GM12872 (cell line): ENCODE data around the gene COPZ2.

Experiments used
- CTCF ChIP-seq: IDR thresholded peaks from 3 replicates; pipeline ENCODE4 v1.5.1; 2011; ENCODE audit warnings: low read depth, mild to moderate bottlenecking, low read length, moderate library complexity; ENCODE audit not compliant: insufficient read depth

The COPZ2 gene

DNA sequence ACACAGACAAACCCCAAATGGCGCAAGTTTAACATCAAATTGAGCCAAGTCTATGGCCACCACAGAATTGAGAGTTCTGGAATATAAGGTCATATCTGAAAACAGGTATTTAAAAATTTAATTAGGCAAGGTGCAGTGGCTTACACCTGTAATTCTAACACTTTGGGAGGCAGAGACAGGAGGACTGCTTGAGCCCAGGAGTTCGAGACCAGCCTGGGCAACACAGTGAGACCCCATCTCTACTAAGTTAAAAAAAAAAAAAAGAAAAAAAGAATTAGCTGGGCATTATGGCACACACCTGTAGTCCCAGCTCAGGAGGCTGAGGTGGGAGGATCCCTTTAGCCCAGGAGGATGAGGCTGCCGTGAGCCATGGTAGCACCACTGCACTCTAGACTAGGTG lies 29.6 kb upstream of the COPZ2 start:
- no peak for TF ChIP-seq CTCF

GRCh38 chr17:48066656-48067055 lies 29.1 kb upstream of the COPZ2 start:
- TF ChIP-seq CTCF, result no peak

DNA sequence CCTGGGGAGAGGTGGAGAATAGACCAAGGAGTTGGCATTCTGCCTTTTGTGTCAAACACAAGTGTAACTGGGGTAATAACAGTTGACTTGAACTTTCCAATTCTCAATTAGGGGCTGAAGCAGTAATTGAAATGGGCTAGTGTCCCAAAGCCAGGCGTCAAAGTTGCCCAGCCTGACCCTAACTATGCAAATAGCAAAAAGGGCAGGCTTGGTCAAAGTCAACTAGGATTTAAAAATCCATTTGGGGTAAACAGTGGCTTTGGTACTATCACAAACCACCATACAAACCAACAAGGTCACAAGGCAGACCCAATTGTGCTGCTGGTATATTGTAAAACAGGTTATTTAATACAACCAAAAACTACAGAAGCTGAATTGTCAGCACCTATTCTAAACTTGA lies 28.6 kb upstream of the COPZ2 start:
- TF ChIP-seq CTCF, result no peak

- TF ChIP-seq CTCF, result no peak
These were observed 27.0 kb upstream of the COPZ2 start for GRCh38 chr17:48064638-48065037.

GRCh38 chr17:48062273-48062672 lies 24.7 kb upstream of the COPZ2 start:
- TF ChIP-seq CTCF, result no peak

DNA sequence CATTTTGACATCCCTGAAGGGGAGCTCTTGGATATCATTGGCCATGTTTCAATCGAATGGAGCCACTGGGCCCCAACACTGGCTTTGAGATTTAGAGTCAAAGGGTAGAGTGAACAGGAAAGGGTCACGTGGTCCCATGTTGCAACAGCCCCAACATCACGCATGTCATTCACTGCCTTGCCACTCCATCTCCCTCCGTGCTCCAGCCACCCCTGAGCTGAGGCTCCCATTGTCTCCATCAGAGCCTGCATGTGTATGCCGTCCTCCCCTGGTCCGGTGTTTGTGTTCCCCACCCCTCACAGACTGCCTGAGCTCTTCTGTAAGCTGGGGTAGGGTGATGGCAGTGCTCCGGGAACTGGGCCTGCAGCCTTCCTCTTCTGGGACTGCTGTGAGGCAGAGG lies 22.7 kb upstream of the COPZ2 start:
- TF ChIP-seq CTCF, result no peak

DNA sequence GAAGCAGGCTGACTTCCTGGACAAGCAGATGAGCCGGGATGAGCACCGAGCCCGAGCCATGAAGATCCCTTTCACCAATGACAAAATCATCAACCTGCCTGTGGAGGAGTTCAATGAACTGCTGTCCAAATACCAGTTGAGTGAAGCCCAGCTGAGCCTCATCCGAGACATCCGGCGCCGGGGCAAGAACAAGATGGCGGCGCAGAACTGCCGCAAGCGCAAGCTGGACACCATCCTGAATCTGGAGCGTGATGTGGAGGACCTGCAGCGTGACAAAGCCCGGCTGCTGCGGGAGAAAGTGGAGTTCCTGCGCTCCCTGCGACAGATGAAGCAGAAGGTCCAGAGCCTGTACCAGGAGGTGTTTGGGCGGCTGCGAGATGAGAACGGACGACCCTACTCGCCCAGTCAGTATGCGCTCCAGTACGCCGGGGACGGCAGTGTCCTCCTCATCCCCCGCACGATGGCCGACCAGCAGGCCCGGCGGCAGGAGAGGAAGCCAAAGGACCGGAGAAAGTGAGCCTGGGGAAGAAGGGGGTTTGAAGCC lies 21.6 kb upstream of the COPZ2 start:
- no peak for TF ChIP-seq CTCF
